BJ (cell line): ENCODE results near the gene PDIA6. TPM values are rescaled to one million over a fixed set of nuclear protein-coding genes. Genes with fewer than 3 reads are reported as not detected.
"Not testable (repeated sequence)": the region's sequence is repeated elsewhere in the genome, so short reads cannot be mapped to it uniquely, and the experiment has no call there.

Experiments
- CTCF ChIA-PET: fragments of 350-600 bp; formaldehyde crosslinking; extraction: SDS; loops from one replicate; lab custom pipeline; 2021; ENCODE audit warnings: antibody characterized with exemption, inconsistent platforms; lab: Yijun Ruan, JAX
- POLR2A ChIA-PET: fragments of 300-600 bp; sonication (Branson Sonifier 250); formaldehyde crosslinking; extraction: SDS; loops from one replicate; lab custom pipeline; 2021; ENCODE audit warnings: antibody characterized with exemption; lab: Charles Lee
- DNase-seq: peaks from one replicate; pipeline ENCODE4 v3.0.0-alpha.2; 2011; ENCODE audit warnings: low read depth
- H3K27me3 ChIP-seq: 2 replicates; pipeline ENCODE4 v1.6.0; 2011; ENCODE audit warnings: low read length; ENCODE audit not compliant: control insufficient read depth, insufficient read depth
- H3K36me3 ChIP-seq: 2 replicates; pipeline ENCODE4 v1.5.1; 2011; ENCODE audit warnings: low read length; ENCODE audit not compliant: control insufficient read depth, insufficient read depth
- H3K4me3 ChIP-seq: 2 replicates; pipeline ENCODE4 v1.5.1; 2011; ENCODE audit warnings: low read depth, mild to moderate bottlenecking, control low read depth, low read length
- CTCF ChIP-seq: IDR thresholded peaks from 2 replicates; pipeline ENCODE4 v1.5.1; 2011; ENCODE audit warnings: low read depth, mild to moderate bottlenecking, control low read depth, inconsistent platforms, low read length, moderate library complexity; ENCODE audit not compliant: insufficient read depth
- polyA plus RNA-seq: library from polyadenylated mRNA; depleted of rRNA; stranded (reverse); fragments of >200 nt; gene quantifications from 2 replicates; pipeline ENCODE4 v1.2.3, GENCODE V29; 2011

Gene PDIA6
- polyA plus RNA-seq, 1 experiment, result 238 TPM

GRCh38 chr2:10783421-10783820 lies 29.2 kb downstream of the PDIA6 start:
- Histone ChIP-seq H3K27me3 (no peaks in the 10 kb centered on the region), H3K36me3 (peaks cover 25% of the 10 kb centered on the region), H3K4me3 (no peak overlapping the region)
- ChIA-PET POLR2A (no interaction called here), CTCF (no interaction called here)
- no peak for TF ChIP-seq CTCF
- no peak for DNase-seq

GRCh38 chr2:10781746-10782145 lies 30.8 kb downstream of the PDIA6 start:
- ChIA-PET POLR2A (no interaction called here), CTCF (no interaction called here)
- Histone ChIP-seq H3K36me3 (peaks cover 24% of the 10 kb centered on the region), H3K27me3 (no peaks in the 10 kb centered on the region), H3K4me3 (no peak overlapping the region)
- DNase-seq, result no peak
- no peak for TF ChIP-seq CTCF

GRCh38 chr2:10780821-10781220 lies 31.8 kb downstream of the PDIA6 start:
- POLR2A ChIA-PET, H3K27me3 ChIP-seq, DNase-seq, H3K4me3 ChIP-seq, CTCF ChIA-PET: not testable (repeated sequence)
- peaks cover 24% of the 10 kb centered on the region for H3K36me3 ChIP-seq

GRCh38 chr2:10780491-10780820 lies 32.1 kb downstream of the PDIA6 start:
- no peaks in the 10 kb centered on the region for H3K27me3 ChIP-seq
- DNase-seq, result no peak
- ChIA-PET CTCF (no interaction called here), POLR2A (no interaction called here)
- peaks cover 23% of the 10 kb centered on the region for H3K36me3 ChIP-seq
- no peak overlapping the region for H3K4me3 ChIP-seq
- no peak for TF ChIP-seq CTCF

- DNase-seq, result no peak
- Histone ChIP-seq H3K27me3 (no peaks in the 10 kb centered on the region), H3K4me3 (no peak overlapping the region), H3K36me3 (peaks cover 22% of the 10 kb centered on the region)
- TF ChIP-seq CTCF, result no peak
- ChIA-PET POLR2A (no interaction called here), CTCF (interaction anchor here (0.6 kb wide), 1 partner anchor 833 kb away, joined by 3 read pairs; no protein-coding TSS in a partner anchor)
Measured at GRCh38 chr2:10779776-10780490, 32.7 kb downstream of the PDIA6 start.

GRCh38 chr2:10778724-10779115 lies 33.9 kb downstream of the PDIA6 start:
- ChIA-PET CTCF (no interaction called here), POLR2A (no interaction called here)
- no peak for DNase-seq
- Histone ChIP-seq H3K4me3 (no peak overlapping the region), H3K36me3 (peaks cover 17% of the 10 kb centered on the region), H3K27me3 (no peaks in the 10 kb centered on the region)
- no peak for TF ChIP-seq CTCF
